H9 (cell line): Measurements from ENCODE around the gene AFF1. TPM values are rescaled to one million over a fixed set of nuclear protein-coding genes. Genes with fewer than 3 reads are reported as not detected.
A peak's percentile ranks its signal among the peaks of the same experiment; 100 is the strongest.

ENCODE experiments used
- DNase-seq: peaks from one replicate; pipeline ENCODE4 v3.0.0-alpha.2; 2017
- H2AFZ ChIP-seq: one replicate; pipeline ENCODE4 v1.6.1; 2013; ENCODE audit warnings: mild to moderate bottlenecking, low read length, control low read depth, moderate library complexity
- H2AK5ac ChIP-seq: 2 replicates; pipeline ENCODE4 v1.6.1; 2013; ENCODE audit warnings: low read length, control low read depth, mixed read lengths; ENCODE audit not compliant: insufficient read length
- H2BK120ac ChIP-seq: one replicate; pipeline ENCODE4 v1.6.1; 2013; ENCODE audit warnings: low read depth, mild to moderate bottlenecking, low read length, control low read depth, inconsistent platforms; ENCODE audit not compliant: poor library complexity, severe bottlenecking
- H2BK12ac ChIP-seq: 2 replicates; pipeline ENCODE4 v1.6.1; 2013; ENCODE audit warnings: low read length, control low read depth, mixed read lengths, low read depth; ENCODE audit not compliant: insufficient read length
- H2BK15ac ChIP-seq: 2 replicates; pipeline ENCODE4 v1.6.1; 2013; ENCODE audit warnings: low read depth, low read length, control low read depth
- H2BK20ac ChIP-seq: one replicate; pipeline ENCODE4 v1.6.1; 2013; ENCODE audit warnings: low read depth, mild to moderate bottlenecking, low read length, control low read depth, inconsistent platforms; ENCODE audit not compliant: poor library complexity, severe bottlenecking
- H2BK5ac ChIP-seq: 2 replicates; pipeline ENCODE4 v1.6.1; 2013; ENCODE audit warnings: low read length, control low read depth, mixed read lengths; ENCODE audit not compliant: insufficient read length
- H3K14ac ChIP-seq: 2 replicates; pipeline ENCODE4 v1.6.1; 2013; ENCODE audit warnings: low read length, control low read depth; ENCODE audit not compliant: insufficient read depth
- H3K18ac ChIP-seq: 2 replicates; pipeline ENCODE4 v1.6.1; 2013; ENCODE audit warnings: low read depth, mild to moderate bottlenecking, mixed read lengths, low read length, control low read depth; ENCODE audit not compliant: insufficient read length
- H3K23ac ChIP-seq: 2 replicates; pipeline ENCODE4 v1.6.1; 2013; ENCODE audit warnings: low read length, control low read depth, mixed read lengths, low read depth; ENCODE audit not compliant: insufficient read length
- H3K23me2 ChIP-seq: 2 replicates; pipeline ENCODE4 v1.6.1; 2013; ENCODE audit warnings: low read depth, mild to moderate bottlenecking, mixed read lengths, low read length, control low read depth; ENCODE audit not compliant: insufficient read length, poor library complexity, severe bottlenecking
- H3K27ac ChIP-seq: 2 replicates; pipeline ENCODE4 v1.5.1; 2013; ENCODE audit warnings: low read length, control low read depth, mixed read lengths, low read depth; ENCODE audit not compliant: insufficient read length
- H3K27me3 ChIP-seq: 2 replicates; pipeline ENCODE4 v1.6.1; 2013; ENCODE audit warnings: low read length, control low read depth, inconsistent platforms; ENCODE audit not compliant: insufficient read depth
- H3K4ac ChIP-seq: 2 replicates; pipeline ENCODE4 v1.6.1; 2013; ENCODE audit warnings: low read depth, mild to moderate bottlenecking, control low read depth, inconsistent platforms, low read length, moderate library complexity
- H3K4me1 ChIP-seq: 2 replicates; pipeline ENCODE4 v1.6.1; 2013; ENCODE audit warnings: low read length, control low read depth, inconsistent platforms; ENCODE audit not compliant: insufficient read depth
- H3K4me2 ChIP-seq: 2 replicates; pipeline ENCODE4 v1.6.1; 2013; ENCODE audit warnings: low read length, control low read depth, mixed read lengths; ENCODE audit not compliant: insufficient read length, insufficient read depth
- H3K56ac ChIP-seq: 2 replicates; pipeline ENCODE4 v1.6.1; 2013; ENCODE audit warnings: low read depth, mild to moderate bottlenecking, mixed read lengths, low read length, control low read depth; ENCODE audit not compliant: insufficient read length
- H3K79me1 ChIP-seq: 2 replicates; pipeline ENCODE4 v1.6.1; 2013; ENCODE audit warnings: low read depth, mild to moderate bottlenecking, moderate library complexity, low read length, control low read depth, inconsistent platforms; ENCODE audit not compliant: insufficient read depth, poor library complexity, severe bottlenecking
- H3K79me2 ChIP-seq: 2 replicates; pipeline ENCODE4 v1.6.1; 2013; ENCODE audit warnings: low read length, control low read depth, inconsistent platforms; ENCODE audit not compliant: insufficient read depth
- H3K9ac ChIP-seq: 2 replicates; pipeline ENCODE4 v1.6.1; 2013; ENCODE audit warnings: low read length, control low read depth, mixed read lengths; ENCODE audit not compliant: insufficient read length; ENCODE audit errors: extremely low read depth
- H3K9me3 ChIP-seq: one replicate; pipeline ENCODE4 v1.6.1; 2013; ENCODE audit warnings: low read depth, low read length, inconsistent platforms; ENCODE audit not compliant: control insufficient read depth
- H3T11ph ChIP-seq: one replicate; pipeline ENCODE4 v1.6.1; 2013; ENCODE audit warnings: mild to moderate bottlenecking, low read length, control low read depth, inconsistent platforms
- H4K20me1 ChIP-seq: one replicate; pipeline ENCODE4 v1.6.1; 2013; ENCODE audit not compliant: control insufficient read depth, insufficient read length, insufficient read depth
- H4K5ac ChIP-seq: 2 replicates; pipeline ENCODE4 v1.6.1; 2013; ENCODE audit warnings: low read depth, mild to moderate bottlenecking, mixed read lengths, low read length, control low read depth; ENCODE audit not compliant: insufficient read length
- H4K8ac ChIP-seq: replicated peaks from 2 replicates; pipeline ENCODE4 v1.6.1; 2013; ENCODE audit warnings: low read length, control low read depth, mixed read lengths, low read depth; ENCODE audit not compliant: insufficient read length
- H4K91ac ChIP-seq: 2 replicates; pipeline ENCODE4 v1.6.1; 2013; ENCODE audit warnings: low read depth, mild to moderate bottlenecking, moderate library complexity, mixed read lengths, low read length, control low read depth; ENCODE audit not compliant: insufficient read length
- H3K27ac Mint-ChIP-seq, 3 experiments: 2 replicates in 2 of 3; 3 replicates in 1 of 3; pipeline ENCODE4 v1.8.0; 2020 to 2021; ENCODE audit warnings: mixed read lengths in 3 of 3, mild to moderate bottlenecking in 1 of 3, moderate library complexity in 1 of 3
- H3K27me3 Mint-ChIP-seq: 2 replicates; pipeline ENCODE4 v1.8.0; 2021; ENCODE audit warnings: low read depth, mild to moderate bottlenecking, moderate library complexity, mixed read lengths
- H3K36me3 Mint-ChIP-seq, 3 experiments: 2 replicates in 2 of 3; 3 replicates in 1 of 3; pipeline ENCODE4 v1.8.0; 2020 to 2021; ENCODE audit warnings: low read depth in 3 of 3, mixed read lengths in 3 of 3; ENCODE audit not compliant: insufficient read depth in 1 of 3
- H3K4me1 Mint-ChIP-seq, 2 experiments: 2 replicates each; pipeline ENCODE4 v1.8.0; 2020; ENCODE audit warnings: mixed read lengths in 2 of 2
- H3K4me3 Mint-ChIP-seq, 2 experiments: 2 replicates in 1 of 2; 3 replicates in 1 of 2; pipeline ENCODE4 v1.8.0; 2020 to 2021; ENCODE audit warnings: mild to moderate bottlenecking in 2 of 2, mixed read lengths in 2 of 2, moderate library complexity in 1 of 2
- H3K9me3 Mint-ChIP-seq, 2 experiments: 2 replicates in 1 of 2; 3 replicates in 1 of 2; pipeline ENCODE4 v1.8.0; 2020; ENCODE audit warnings: mild to moderate bottlenecking in 2 of 2, mixed read lengths in 2 of 2, moderate library complexity in 1 of 2
- WGBS: extraction: QIAGEN DNeasy Blood & Tissue Kit; methylation state at CpG from one replicate; pipeline ENCODE4 v1.1.7; 2013; ENCODE audit warnings: missing lambda C conversion rate, low lambda C conversion rate, mixed read lengths; ENCODE audit not compliant: insufficient read length; ENCODE audit errors: extremely low coverage; 5-methylcytosine and 5-hydroxymethylcytosine counted together
- total RNA-seq: library from RNA; stranded (reverse); gene quantifications from 2 replicates; pipeline ENCODE4 v1.2.1, GENCODE V29; 2021
- TF ChIP-seq, protein P1 (sequence below): fragments of 200-600 bp; sonication (generic); conservative IDR thresholded peaks from 3 replicates; pipeline ENCODE4 v1.8.0; 2021; ENCODE audit warnings: antibody characterized with exemption, mild to moderate bottlenecking

Gene AFF1
- total RNA-seq, 1 experiment from 2014 or later = 74.5 TPM

DNA sequence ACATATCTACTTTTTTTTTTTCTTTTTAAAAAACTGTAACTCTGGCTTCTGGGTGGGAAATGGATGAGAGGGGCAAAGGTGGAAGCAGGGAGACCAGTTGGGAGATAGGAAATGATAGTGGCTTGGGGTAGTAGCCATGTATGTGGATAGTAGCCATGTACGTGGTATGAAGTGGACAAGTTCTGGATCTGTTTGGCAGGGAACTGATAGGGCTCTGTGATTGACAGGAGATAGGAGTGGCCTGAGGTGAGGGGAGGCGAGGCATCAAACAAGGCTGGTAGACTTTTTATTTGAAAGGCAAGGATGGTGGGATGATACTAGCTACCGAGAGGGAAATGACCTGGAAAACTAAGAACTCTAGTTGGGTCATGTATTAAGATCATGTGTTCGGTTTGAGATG is 117.8 kb downstream of the AFF1 start:
- no peaks in the 10 kb centered on the region for H3K9me3 Mint-ChIP-seq
- WGBS = no CpG with 5 or more reads among the region's 4 CpGs

More for the DNA sequence above, 117.8 kb downstream of the AFF1 start:
- H3K79me2 ChIP-seq = peaks cover 2% of the 10 kb centered on the region; the same call in 1 of the 2 replicates
- H3K14ac ChIP-seq = no peak overlapping the region
- H3K56ac ChIP-seq = no peak overlapping the region
- no peaks in the 10 kb centered on the region for H3K27me3 ChIP-seq
- no peak overlapping the region for H3K9ac ChIP-seq
- H3K4me2 ChIP-seq = no peak overlapping the region
- H3T11ph ChIP-seq = no peak overlapping the region
- H3K36me3 Mint-ChIP-seq = peaks cover 8 to 26% (median 14%) of the 10 kb centered on the region in 3 experiments
- no peaks in the 10 kb centered on the region for H4K20me1 ChIP-seq
- no peak overlapping the region for H2BK12ac ChIP-seq
- H3K4me1 Mint-ChIP-seq = peaks cover 40 to 58% of the 10 kb centered on the region in 2 experiments
- H3K27ac ChIP-seq = no peak overlapping the region
- peak overlapping the region in 1 of 3 experiments; percentile 35; a peak in 3 of 7 replicates for H3K27ac Mint-ChIP-seq
- no peak overlapping the region for H3K4me3 Mint-ChIP-seq
- no peaks in the 10 kb centered on the region; the same call in 1 of the 2 replicates for H3K27me3 Mint-ChIP-seq
- no peak overlapping the region for H3K23ac ChIP-seq
- no peak overlapping the region for H2BK15ac ChIP-seq
- no peak overlapping the region for H4K5ac ChIP-seq
- no peak overlapping the region for H3K4ac ChIP-seq
- H4K8ac ChIP-seq = no peak overlapping the region
- H4K91ac ChIP-seq = no peak overlapping the region
- H2BK20ac ChIP-seq = no peak overlapping the region
- DNase-seq = no peak
- H2BK120ac ChIP-seq = no peak overlapping the region
- H2AK5ac ChIP-seq = no peak overlapping the region
- no peaks in the 10 kb centered on the region for H3K23me2 ChIP-seq
- no peak overlapping the region for H2AFZ ChIP-seq
- H3K79me1 ChIP-seq = peaks cover 5% of the 10 kb centered on the region
- H3K18ac ChIP-seq = no peak overlapping the region
- H3K9me3 ChIP-seq = no peaks in the 10 kb centered on the region
- H2BK5ac ChIP-seq = no peak overlapping the region
- TF ChIP-seq, protein P1, sequence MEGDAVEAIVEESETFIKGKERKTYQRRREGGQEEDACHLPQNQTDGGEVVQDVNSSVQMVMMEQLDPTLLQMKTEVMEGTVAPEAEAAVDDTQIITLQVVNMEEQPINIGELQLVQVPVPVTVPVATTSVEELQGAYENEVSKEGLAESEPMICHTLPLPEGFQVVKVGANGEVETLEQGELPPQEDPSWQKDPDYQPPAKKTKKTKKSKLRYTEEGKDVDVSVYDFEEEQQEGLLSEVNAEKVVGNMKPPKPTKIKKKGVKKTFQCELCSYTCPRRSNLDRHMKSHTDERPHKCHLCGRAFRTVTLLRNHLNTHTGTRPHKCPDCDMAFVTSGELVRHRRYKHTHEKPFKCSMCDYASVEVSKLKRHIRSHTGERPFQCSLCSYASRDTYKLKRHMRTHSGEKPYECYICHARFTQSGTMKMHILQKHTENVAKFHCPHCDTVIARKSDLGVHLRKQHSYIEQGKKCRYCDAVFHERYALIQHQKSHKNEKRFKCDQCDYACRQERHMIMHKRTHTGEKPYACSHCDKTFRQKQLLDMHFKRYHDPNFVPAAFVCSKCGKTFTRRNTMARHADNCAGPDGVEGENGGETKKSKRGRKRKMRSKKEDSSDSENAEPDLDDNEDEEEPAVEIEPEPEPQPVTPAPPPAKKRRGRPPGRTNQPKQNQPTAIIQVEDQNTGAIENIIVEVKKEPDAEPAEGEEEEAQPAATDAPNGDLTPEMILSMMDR = no peak
- peaks cover 4% of the 10 kb centered on the region for H3K4me1 ChIP-seq
